GM18868 (cell line): ENCODE results near the gene KIAA1671.

Source experiments
- ATAC-seq: cut with Tn5 transposase; IDR thresholded peaks from one replicate; pipeline ENCODE4 v1.9.1; 2021; ENCODE audit warnings: mild to moderate bottlenecking, moderate library complexity; ENCODE audit not compliant: unreplicated experiment

The KIAA1671 gene

DNA sequence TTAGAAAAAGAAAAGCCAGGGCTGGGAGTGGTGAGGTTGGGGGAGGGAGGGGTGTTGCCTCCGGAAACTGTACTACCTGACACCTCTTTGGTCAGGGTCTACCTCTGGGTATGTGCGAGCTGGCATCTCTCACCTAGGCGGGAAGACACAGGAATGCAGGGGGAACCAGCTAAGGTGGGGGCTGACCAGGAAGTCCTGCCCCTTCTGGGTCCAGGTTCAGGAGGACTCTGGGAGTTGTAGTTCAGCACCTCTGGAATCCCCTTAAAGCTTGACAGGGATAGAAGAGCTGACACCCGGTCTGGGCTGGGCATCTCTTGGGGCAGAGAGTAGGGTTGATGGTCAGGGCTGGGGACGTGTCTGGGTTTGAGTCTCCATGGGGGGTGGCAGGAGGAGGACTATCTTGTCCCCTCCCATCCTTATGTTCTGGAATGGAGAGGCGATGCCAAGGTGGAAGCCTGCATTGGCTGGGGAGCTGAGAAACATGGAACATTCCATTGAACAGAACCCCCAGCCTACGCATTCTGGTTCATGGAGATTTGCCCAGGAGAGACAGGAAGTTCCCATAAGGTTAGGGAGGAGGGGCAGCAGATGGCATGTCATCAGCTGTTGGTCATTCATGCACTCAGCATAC lies 2.1 kb upstream of the KIAA1671 start:
- no peak for ATAC-seq

DNA sequence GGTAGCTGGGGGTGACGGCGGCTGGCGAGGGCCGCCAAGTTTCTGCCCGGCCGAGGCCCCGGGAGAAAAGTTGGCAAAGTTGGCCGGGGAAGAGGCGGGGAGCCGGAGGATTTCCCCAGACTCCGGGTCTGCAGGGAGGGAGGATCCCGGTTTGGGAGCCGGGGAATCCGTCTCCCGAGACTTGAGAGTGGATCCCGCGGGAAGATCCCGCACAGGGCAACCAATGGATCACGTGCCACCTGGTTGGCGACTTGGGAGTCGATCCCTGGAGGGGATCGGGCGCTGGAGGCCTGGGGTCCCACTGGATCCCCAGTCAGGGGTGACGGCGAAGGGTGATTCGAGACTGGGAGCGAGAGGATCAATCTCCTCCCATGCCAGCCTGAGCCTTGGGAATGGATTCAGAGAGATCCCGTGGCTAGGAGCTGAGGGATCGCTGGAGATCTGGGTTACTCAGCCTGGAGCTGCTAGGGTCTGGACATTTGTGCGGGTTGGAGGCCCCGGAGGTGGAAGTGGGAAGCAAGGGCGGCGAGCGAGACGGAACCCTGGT lies 394 bp downstream of the KIAA1671 start:
- no peak for ATAC-seq

DNA sequence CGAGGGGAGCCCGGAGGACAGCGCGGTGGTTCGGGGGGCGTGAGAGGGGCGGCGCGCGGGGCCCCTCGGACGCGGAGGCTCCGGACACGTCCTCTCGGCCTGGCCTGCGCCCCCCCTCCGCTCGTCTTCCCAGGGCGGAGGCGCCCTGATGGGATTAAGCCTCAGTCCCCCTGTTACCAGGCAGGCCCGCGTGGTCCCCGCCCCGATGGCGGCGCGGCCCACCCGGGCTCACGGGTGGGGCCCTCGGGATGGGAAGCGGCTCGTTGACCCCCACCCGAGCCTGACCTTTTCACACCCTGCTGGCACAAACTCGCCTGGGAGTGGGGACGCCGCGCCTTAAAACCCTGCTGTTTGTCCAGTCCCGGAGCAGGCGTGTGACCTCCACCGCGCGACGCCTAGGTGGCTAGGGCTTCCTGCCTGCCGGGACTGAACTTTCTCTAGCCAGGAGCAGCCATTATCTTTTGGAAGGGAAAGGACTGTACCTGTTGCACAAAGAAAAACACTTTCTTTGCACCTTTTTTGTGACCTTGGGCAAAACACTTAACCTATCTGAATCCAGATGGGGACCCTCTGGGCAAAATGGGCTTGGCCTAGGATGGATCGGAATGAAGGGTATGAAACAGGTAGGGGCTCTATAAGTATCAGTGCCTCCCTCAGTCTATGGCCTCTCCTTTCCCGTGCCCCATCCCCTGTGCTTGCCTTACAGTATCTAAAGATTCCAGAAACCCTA lies 1.0 kb downstream of the KIAA1671 start:
- no peak for ATAC-seq

DNA sequence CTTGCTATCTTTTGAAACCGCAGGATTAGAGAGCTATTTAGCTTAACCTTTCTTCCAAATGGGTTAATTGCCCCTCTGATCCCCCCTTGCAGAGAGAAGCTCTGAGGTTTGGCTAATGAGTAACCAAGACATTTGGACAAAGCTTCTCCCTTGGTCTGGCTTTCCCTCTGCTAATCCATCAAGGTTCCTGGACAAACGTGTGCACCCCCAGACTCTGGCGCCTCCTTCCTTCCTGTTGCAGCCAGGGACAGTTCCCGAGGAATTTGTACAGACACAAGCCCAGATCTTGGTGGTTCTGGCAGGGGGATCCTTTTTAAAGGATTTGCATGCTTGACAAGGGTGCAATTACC lies 1.6 kb downstream of the KIAA1671 start:
- no peak for ATAC-seq

DNA sequence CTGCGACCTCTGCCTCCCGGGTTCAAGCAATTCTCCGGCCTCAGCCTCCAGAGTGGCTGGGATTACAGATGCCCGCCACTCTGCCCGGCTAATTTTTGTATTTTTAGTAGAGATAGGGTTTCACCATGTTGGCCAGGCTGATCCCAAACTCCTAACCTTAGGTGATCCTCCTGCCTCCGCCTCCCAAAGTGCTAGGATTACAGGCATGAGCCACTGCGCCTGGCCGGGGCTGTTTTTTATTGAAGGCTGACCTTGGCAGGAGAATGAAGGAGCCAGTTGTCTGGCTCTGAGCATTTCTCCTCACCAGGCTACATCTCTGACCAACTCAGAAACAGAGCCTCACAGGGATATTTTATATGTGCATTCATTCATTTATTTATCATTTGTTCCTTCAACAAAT lies 2.3 kb downstream of the KIAA1671 start:
- ATAC-seq: no peak

DNA sequence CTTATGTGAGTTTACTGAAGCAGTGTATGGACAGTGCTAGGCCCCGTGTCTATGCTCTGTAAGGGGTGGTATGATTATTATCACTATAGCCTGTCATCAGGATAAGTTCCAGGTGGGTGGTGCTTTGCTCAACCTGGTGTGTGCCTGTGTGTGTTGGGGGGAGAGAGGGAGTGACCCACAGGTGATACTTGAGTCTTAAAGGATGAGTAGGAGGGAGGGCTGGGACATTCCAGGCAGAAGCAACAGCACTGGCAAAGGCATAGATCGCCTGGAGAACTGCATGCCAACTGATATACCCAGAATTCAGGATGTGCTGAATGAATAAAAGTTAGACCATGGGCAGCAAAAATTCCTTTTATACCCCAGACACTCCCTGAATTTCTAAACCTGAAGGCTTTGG lies 4.5 kb downstream of the KIAA1671 start:
- ATAC-seq: no peak

DNA sequence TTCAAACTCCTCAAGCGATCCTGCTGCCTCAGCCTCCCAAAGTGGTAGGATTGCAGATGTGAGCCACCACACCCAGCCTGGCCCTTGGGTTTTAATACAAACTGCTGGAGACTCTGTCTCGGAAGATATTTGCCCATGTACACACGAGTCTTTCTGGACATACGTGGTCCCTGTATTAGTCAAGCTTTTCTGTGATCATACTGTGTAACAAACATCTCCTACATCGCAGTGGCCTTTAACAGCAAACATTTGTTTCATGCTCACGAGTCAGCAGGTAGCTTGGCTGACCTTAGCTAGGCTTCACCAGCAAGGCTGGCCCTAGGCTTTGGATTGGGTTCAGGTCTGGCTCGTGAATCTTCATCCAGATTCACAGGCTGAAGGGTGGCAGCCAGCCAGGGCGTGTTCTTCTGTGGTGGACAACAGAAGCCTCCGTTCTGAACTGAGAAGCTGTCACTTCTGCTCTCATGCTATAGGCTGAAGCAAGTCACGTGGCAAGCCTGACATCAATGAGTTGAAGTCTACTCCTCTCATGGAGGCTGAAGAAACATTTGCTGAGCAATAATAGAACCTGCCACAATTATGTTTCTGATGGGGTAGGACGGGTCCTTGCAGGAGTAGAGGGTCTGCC lies 8.8 kb downstream of the KIAA1671 start:
- no peak for ATAC-seq

DNA sequence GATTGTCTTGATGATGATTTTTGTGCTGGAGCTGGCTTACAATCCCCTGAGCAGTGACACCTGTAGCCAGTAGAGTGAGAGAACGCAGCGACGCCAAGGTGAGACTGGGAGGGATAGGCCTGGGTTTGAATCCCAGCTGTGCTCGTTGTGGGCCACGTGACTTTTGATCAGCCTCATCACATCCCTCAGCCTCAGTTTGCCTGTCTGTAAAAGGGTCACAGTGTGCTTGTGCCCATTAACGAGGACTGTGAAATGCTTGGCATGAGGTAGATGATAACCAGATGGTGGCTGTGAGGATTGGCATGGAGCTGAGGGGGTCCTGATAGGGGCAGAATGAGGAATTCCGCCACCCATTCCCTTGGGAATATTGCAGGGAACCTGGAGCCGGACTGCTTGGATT lies 9.6 kb downstream of the KIAA1671 start:
- no peak for ATAC-seq

DNA sequence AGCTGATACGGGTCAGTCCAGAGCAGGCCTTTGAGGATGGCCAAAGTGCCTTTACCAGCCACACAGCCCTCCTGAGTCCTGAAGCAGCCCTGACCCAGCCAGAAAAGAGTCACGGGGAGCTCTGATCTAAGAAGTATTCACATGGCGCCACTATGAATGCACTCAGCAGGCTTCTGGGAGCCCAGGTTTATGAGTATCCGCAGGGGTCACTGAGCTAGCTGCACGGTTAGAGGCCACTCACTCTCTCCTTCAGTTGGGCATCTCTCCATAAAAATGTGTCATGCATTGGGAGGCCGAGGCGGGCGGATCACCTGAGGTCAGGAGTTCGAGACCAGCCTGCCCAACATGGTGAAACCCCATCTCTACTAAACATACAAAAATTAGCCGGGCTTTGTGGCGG lies 10.3 kb downstream of the KIAA1671 start:
- no peak for ATAC-seq

DNA sequence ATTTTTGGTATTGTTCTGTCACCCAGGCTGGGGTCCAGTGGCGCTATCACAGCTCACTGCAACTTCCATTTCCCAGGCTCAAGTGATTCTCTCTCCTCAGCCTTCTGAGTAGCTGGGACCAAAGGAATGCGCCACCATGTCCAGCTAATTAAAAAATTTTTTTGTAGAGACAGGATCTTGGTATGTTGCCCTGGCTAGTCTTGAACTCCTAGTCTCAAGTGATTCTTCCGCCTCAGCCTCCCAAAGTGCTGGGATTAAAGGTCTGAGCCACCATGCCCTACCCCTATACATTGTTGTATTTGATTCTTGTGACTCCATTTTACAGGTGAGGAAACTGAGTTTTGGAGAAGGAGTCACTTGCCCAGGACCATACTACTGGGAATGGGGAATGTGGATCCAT lies 11.9 kb downstream of the KIAA1671 start:
- no peak for ATAC-seq

DNA sequence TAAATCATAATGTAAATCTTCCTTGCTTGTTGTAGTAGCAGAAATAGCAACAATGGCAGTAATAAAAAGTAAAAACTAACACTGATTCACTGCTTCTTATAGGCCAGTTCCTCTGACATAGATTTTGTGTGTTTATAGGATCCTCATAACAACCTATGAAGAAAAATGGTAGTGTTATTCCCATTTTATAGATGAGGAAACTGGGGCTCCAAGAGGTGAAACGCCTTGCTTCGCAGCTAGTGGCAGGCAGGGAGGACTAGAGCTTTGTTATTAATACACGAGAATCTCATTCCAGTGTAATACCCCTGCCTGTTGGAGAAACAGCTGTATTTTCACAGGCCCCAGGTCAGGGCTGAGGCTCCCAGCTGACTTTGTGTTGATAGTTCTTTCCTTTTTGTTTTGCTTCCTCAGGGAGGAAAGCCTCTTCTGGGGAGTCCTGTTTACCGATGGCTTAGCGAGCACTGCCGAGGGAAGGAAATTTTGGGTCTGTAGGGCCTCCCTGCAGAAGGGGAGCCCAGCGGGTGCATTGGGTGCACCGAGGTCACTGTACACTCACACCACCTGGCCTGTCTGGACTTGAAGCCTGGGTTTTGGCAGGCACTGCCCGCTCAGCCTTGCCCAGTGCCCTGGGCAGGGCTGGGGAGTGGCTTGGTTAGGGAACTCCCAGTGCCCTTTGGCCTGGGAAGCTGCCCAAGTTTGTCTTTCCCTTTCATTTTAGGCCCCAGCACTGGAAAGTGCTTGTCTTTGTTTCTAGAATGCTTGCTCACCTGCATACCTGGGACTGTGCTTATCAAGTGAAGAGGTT lies 13.5 kb downstream of the KIAA1671 start:
- no peak for ATAC-seq

DNA sequence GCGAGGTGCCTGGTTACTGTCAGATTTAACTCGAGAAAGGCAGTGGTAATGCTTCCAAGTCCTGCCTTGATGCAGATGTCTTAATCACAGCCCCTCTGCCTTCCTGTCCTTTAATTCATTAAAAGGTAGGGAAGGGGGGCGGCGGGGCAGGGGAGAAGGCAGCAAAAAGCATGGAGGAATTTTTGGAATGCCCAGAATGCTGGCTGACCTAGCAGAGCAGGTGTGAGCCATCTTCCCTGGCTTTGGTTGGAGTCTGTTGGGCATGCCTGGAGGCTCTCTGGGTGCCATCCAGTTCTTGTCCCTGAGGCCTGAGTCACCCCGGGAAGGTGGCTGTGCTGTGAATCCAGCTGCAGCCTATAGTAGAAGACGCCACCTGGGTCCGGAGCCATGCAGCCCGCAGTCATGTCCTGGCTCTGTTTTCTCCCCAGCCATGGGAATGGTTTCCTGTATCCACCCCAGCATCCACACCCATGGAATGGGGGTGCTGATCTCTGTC lies 15.6 kb downstream of the KIAA1671 start:
- ATAC-seq: no peak

DNA sequence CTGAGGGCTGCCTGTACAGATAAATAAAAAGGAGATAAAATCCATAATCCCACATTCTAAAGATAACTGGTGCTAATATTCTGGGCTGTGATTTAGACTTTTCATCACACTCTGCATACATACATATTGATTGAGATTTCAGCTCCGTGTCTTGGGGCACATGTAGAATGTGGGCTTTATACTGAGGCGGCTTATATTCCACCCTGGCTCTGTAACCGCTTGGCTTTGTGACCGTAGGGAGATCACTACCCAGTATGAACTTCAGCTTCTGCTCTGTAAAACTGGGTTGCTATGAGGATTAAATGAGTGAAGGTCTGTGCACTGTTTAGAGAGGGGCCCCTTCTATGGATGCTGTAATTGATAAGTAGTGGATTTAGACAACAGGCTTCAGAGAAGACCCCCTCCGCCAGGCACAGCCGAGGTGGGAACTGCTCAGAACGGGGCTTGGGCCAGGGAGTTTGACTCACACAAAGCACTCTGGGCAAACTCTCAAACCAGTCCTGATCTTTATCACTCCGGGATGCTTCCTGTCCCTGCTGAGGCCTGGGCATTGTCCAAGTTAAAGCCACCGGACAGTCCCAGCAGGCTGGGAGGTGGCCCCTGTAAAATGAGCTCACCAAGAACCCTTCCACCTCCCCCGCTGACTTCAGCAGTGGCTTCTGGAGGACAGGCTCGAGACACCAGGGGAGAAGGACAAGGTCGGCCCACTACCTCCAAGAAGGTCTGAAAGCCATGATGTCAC lies 17.2 kb downstream of the KIAA1671 start:
- ATAC-seq: no peak

DNA sequence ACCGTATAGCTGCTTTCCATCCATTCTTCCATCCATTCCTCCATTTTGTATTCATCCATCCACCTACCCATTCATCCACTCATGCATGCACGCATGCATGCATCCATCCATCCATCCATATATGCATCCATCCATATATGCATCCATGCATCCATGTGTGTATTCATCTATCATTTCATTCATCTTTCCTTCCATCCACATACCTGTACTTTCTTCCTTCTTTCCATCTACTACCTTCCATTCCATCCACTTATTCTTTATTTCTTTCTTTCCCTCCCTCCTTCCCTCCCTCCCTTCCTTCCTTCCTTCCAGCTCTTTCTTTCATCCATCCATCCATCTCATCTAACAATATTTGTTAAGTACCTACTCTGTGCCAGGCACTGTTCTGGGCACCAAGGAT lies 19.9 kb downstream of the KIAA1671 start:
- no peak for ATAC-seq

DNA sequence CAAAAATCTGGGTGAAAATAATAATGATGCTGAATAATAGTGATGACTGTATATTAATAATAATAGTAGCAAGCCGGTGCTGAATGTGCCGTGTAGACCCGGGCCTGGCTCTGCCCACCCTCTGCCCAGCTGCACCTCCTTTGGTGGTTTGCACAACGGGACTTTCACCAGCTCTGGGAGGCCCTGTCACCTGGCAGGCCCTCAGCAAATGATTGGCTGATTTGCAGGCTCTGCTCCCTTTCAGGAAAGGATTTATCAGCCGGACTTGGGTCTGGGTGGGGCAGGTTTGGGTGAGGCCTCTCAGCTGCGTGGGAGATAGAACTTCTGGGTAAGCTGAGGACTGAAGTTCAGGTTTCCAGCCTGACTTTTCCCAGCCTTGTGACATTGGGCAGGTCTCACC lies 21.4 kb downstream of the KIAA1671 start:
- no peak for ATAC-seq

DNA sequence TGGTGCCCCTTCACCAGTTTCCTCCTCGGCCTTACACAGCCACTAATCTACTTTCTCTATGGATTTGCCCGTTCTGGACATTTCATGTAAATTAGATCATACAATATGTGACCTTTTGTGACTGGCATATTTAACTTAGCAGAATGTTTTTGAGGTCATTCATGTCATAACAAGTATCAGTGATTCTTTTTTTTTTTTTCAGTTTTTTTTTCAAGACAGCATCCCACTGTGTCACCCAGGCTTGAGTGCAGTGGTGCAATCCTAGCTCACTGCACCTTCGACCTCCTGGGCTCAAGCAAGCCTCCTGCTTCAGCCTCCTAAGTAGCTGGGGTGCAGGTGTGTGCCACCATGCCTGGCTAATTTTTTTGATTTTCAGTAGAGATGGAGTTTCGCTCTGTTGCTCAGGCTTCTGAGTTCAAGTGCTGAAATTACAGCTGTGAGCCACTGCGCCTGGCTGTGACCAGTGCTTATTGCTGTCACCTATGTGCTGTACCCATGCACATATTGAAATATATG lies 22.7 kb downstream of the KIAA1671 start:
- no peak for ATAC-seq

DNA sequence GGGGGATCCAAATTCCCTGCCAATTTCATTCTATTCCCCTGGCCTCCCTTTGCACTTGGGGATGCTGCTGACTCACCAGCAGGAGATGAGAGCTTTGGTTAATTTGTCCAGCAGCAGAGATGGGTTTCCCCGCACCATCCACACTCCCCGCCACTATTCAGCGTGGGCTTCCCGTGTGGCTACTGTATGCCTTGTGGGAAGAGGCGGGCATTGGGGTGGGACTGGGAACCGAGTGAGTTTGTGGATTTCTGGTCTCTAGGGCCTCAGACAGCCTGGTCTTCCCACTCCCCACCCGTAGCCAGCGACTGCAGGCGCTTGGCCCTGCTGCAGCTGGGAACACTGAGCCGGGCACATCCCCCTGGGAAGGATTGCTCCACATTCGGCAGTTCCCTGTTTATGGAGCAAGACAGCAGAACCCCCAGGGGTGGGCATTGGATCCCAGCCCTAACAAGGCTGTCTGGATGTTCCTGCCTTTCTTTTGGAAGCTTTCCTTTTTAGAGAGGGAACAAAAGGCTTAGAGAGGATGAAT lies 23.4 kb downstream of the KIAA1671 start:
- ATAC-seq: no peak

DNA sequence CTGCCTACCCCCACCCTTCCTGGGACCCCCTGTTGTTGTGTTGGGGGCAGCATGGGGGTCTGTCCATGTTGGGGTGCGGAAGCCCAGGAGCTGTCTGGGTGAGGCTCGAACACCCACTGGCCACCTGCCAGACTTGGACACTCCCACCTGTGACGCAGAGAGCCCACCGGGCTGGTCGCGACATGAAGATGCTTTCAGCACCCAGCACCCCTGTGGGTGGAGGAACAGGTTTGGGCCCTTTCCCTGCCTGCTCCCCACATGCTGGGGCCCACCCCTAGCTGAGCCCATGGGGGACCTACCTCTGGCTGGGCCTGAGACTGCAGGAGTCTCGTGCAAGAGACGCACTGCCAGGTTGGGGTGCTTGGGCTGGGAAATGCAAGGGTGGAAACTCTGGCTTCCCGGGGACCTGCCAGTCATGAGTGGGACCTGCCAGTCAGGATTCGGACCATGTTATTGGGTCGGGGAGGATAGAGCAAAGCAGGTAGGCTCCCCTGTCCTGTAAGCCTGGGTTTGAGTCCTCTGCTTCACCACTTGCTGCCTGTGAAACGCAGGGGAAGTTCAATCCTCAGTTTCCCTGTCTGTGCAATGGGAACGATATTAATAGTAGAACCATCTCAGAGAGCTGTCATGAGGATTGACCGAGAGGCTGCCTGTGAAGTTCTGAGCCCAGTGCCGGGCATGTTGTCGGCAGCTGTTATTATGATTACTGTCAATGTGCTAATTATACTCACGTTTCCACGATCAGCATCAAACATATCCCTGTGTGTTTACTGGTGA lies 24.1 kb downstream of the KIAA1671 start:
- no peak for ATAC-seq
